H9 (cell line): ENCODE results near the gene ERI3. TPM values are rescaled to one million over a fixed set of nuclear protein-coding genes. Genes with fewer than 3 reads are reported as not detected.

ENCODE experiments used
- DNase-seq: peaks from one replicate; pipeline ENCODE4 v3.0.0-alpha.2; 2017
- H2AFZ ChIP-seq: one replicate; pipeline ENCODE4 v1.6.1; 2013; ENCODE audit warnings: mild to moderate bottlenecking, low read length, control low read depth, moderate library complexity
- H2AK5ac ChIP-seq: 2 replicates; pipeline ENCODE4 v1.6.1; 2013; ENCODE audit warnings: low read length, control low read depth, mixed read lengths; ENCODE audit not compliant: insufficient read length
- H2BK120ac ChIP-seq: one replicate; pipeline ENCODE4 v1.6.1; 2013; ENCODE audit warnings: low read depth, mild to moderate bottlenecking, low read length, control low read depth, inconsistent platforms; ENCODE audit not compliant: poor library complexity, severe bottlenecking
- H2BK12ac ChIP-seq: 2 replicates; pipeline ENCODE4 v1.6.1; 2013; ENCODE audit warnings: low read length, control low read depth, mixed read lengths, low read depth; ENCODE audit not compliant: insufficient read length
- H2BK15ac ChIP-seq: 2 replicates; pipeline ENCODE4 v1.6.1; 2013; ENCODE audit warnings: low read depth, low read length, control low read depth
- H2BK20ac ChIP-seq: one replicate; pipeline ENCODE4 v1.6.1; 2013; ENCODE audit warnings: low read depth, mild to moderate bottlenecking, low read length, control low read depth, inconsistent platforms; ENCODE audit not compliant: poor library complexity, severe bottlenecking
- H2BK5ac ChIP-seq: 2 replicates; pipeline ENCODE4 v1.6.1; 2013; ENCODE audit warnings: low read length, control low read depth, mixed read lengths; ENCODE audit not compliant: insufficient read length
- H3K14ac ChIP-seq: 2 replicates; pipeline ENCODE4 v1.6.1; 2013; ENCODE audit warnings: low read length, control low read depth; ENCODE audit not compliant: insufficient read depth
- H3K18ac ChIP-seq: 2 replicates; pipeline ENCODE4 v1.6.1; 2013; ENCODE audit warnings: low read depth, mild to moderate bottlenecking, mixed read lengths, low read length, control low read depth; ENCODE audit not compliant: insufficient read length
- H3K23ac ChIP-seq: 2 replicates; pipeline ENCODE4 v1.6.1; 2013; ENCODE audit warnings: low read length, control low read depth, mixed read lengths, low read depth; ENCODE audit not compliant: insufficient read length
- H3K23me2 ChIP-seq: 2 replicates; pipeline ENCODE4 v1.6.1; 2013; ENCODE audit warnings: low read depth, mild to moderate bottlenecking, mixed read lengths, low read length, control low read depth; ENCODE audit not compliant: insufficient read length, poor library complexity, severe bottlenecking
- H3K27ac ChIP-seq: 2 replicates; pipeline ENCODE4 v1.5.1; 2013; ENCODE audit warnings: low read length, control low read depth, mixed read lengths, low read depth; ENCODE audit not compliant: insufficient read length
- H3K27me3 ChIP-seq: 2 replicates; pipeline ENCODE4 v1.6.1; 2013; ENCODE audit warnings: low read length, control low read depth, inconsistent platforms; ENCODE audit not compliant: insufficient read depth
- H3K4ac ChIP-seq: 2 replicates; pipeline ENCODE4 v1.6.1; 2013; ENCODE audit warnings: low read depth, mild to moderate bottlenecking, control low read depth, inconsistent platforms, low read length, moderate library complexity
- H3K4me1 ChIP-seq: 2 replicates; pipeline ENCODE4 v1.6.1; 2013; ENCODE audit warnings: low read length, control low read depth, inconsistent platforms; ENCODE audit not compliant: insufficient read depth
- H3K4me2 ChIP-seq: 2 replicates; pipeline ENCODE4 v1.6.1; 2013; ENCODE audit warnings: low read length, control low read depth, mixed read lengths; ENCODE audit not compliant: insufficient read length, insufficient read depth
- H3K56ac ChIP-seq: 2 replicates; pipeline ENCODE4 v1.6.1; 2013; ENCODE audit warnings: low read depth, mild to moderate bottlenecking, mixed read lengths, low read length, control low read depth; ENCODE audit not compliant: insufficient read length
- H3K79me1 ChIP-seq: 2 replicates; pipeline ENCODE4 v1.6.1; 2013; ENCODE audit warnings: low read depth, mild to moderate bottlenecking, moderate library complexity, low read length, control low read depth, inconsistent platforms; ENCODE audit not compliant: insufficient read depth, poor library complexity, severe bottlenecking
- H3K79me2 ChIP-seq: 2 replicates; pipeline ENCODE4 v1.6.1; 2013; ENCODE audit warnings: low read length, control low read depth, inconsistent platforms; ENCODE audit not compliant: insufficient read depth
- H3K9ac ChIP-seq: 2 replicates; pipeline ENCODE4 v1.6.1; 2013; ENCODE audit warnings: low read length, control low read depth, mixed read lengths; ENCODE audit not compliant: insufficient read length; ENCODE audit errors: extremely low read depth
- H3K9me3 ChIP-seq: one replicate; pipeline ENCODE4 v1.6.1; 2013; ENCODE audit warnings: low read depth, low read length, inconsistent platforms; ENCODE audit not compliant: control insufficient read depth
- H3T11ph ChIP-seq: one replicate; pipeline ENCODE4 v1.6.1; 2013; ENCODE audit warnings: mild to moderate bottlenecking, low read length, control low read depth, inconsistent platforms
- H4K20me1 ChIP-seq: one replicate; pipeline ENCODE4 v1.6.1; 2013; ENCODE audit not compliant: control insufficient read depth, insufficient read length, insufficient read depth
- H4K5ac ChIP-seq: 2 replicates; pipeline ENCODE4 v1.6.1; 2013; ENCODE audit warnings: low read depth, mild to moderate bottlenecking, mixed read lengths, low read length, control low read depth; ENCODE audit not compliant: insufficient read length
- H4K8ac ChIP-seq: replicated peaks from 2 replicates; pipeline ENCODE4 v1.6.1; 2013; ENCODE audit warnings: low read length, control low read depth, mixed read lengths, low read depth; ENCODE audit not compliant: insufficient read length
- H4K91ac ChIP-seq: 2 replicates; pipeline ENCODE4 v1.6.1; 2013; ENCODE audit warnings: low read depth, mild to moderate bottlenecking, moderate library complexity, mixed read lengths, low read length, control low read depth; ENCODE audit not compliant: insufficient read length
- H3K27ac Mint-ChIP-seq, 3 experiments: 2 replicates in 2 of 3; 3 replicates in 1 of 3; pipeline ENCODE4 v1.8.0; 2020 to 2021; ENCODE audit warnings: mixed read lengths in 3 of 3, mild to moderate bottlenecking in 1 of 3, moderate library complexity in 1 of 3
- H3K27me3 Mint-ChIP-seq: 2 replicates; pipeline ENCODE4 v1.8.0; 2021; ENCODE audit warnings: low read depth, mild to moderate bottlenecking, moderate library complexity, mixed read lengths
- H3K36me3 Mint-ChIP-seq, 3 experiments: 2 replicates in 2 of 3; 3 replicates in 1 of 3; pipeline ENCODE4 v1.8.0; 2020 to 2021; ENCODE audit warnings: low read depth in 3 of 3, mixed read lengths in 3 of 3; ENCODE audit not compliant: insufficient read depth in 1 of 3
- H3K4me1 Mint-ChIP-seq, 2 experiments: 2 replicates each; pipeline ENCODE4 v1.8.0; 2020; ENCODE audit warnings: mixed read lengths in 2 of 2
- H3K4me3 Mint-ChIP-seq, 2 experiments: 2 replicates in 1 of 2; 3 replicates in 1 of 2; pipeline ENCODE4 v1.8.0; 2020 to 2021; ENCODE audit warnings: mild to moderate bottlenecking in 2 of 2, mixed read lengths in 2 of 2, moderate library complexity in 1 of 2
- H3K9me3 Mint-ChIP-seq, 2 experiments: 2 replicates in 1 of 2; 3 replicates in 1 of 2; pipeline ENCODE4 v1.8.0; 2020; ENCODE audit warnings: mild to moderate bottlenecking in 2 of 2, mixed read lengths in 2 of 2, moderate library complexity in 1 of 2
- WGBS: extraction: QIAGEN DNeasy Blood & Tissue Kit; methylation state at CpG from one replicate; pipeline ENCODE4 v1.1.7; 2013; ENCODE audit warnings: missing lambda C conversion rate, low lambda C conversion rate, mixed read lengths; ENCODE audit not compliant: insufficient read length; ENCODE audit errors: extremely low coverage; 5-methylcytosine and 5-hydroxymethylcytosine counted together
- total RNA-seq: library from RNA; stranded (reverse); gene quantifications from 2 replicates; pipeline ENCODE4 v1.2.1, GENCODE V29; 2021
- TF ChIP-seq, protein P1 (sequence below): fragments of 200-600 bp; sonication (generic); conservative IDR thresholded peaks from 3 replicates; pipeline ENCODE4 v1.8.0; 2021; ENCODE audit warnings: antibody characterized with exemption, mild to moderate bottlenecking

Gene ERI3
- total RNA-seq, 1 experiment from 2014 or later: 61.6 TPM

DNA sequence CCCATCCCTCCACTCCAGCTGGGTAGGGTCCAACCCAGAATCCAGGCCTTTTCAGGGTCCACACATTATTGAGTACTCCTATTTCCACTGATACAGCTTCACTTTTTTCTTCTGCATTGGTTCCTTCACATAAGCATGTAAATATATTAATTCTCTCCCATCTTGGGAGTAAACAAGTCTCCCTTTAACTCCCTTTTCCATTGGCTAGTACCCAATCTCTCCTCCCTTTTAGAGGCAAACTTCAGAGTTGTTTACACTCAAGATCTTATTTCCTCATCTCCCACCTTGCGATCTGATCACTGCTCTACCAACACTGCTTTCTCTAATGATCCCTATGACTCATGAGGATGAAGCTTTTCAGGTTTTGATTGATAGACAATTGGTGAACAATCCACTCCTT lies 121.5 kb downstream of the ERI3 start:
- H3K4me2 ChIP-seq: no peak overlapping the region
- Mint-ChIP-seq H3K27ac (no peak overlapping the region), H3K9me3 (peaks cover 0 to 12% of the 10 kb centered on the region in 2 experiments; a peak in 3 of 5 replicates), H3K36me3 (peaks cover 27 to 33% (median 30%) of the 10 kb centered on the region in 3 experiments), H3K4me1 (peaks cover 7 to 9% of the 10 kb centered on the region in 2 experiments), H3K4me3 (no peak overlapping the region), H3K27me3 (no peaks in the 10 kb centered on the region; the same call in 1 of the 2 replicates)
- H3K79me1 ChIP-seq: no peaks in the 10 kb centered on the region
- no peak overlapping the region for H3K56ac ChIP-seq
- H4K91ac ChIP-seq: no peak overlapping the region
- no peak overlapping the region for H2BK15ac ChIP-seq
- H4K20me1 ChIP-seq: no peaks in the 10 kb centered on the region
- H4K5ac ChIP-seq: no peak overlapping the region
- no peaks in the 10 kb centered on the region for H3K23me2 ChIP-seq
- no peak overlapping the region for H3K4ac ChIP-seq
- no CpG with 5 or more reads among the region's 1 CpG for WGBS
- TF ChIP-seq, protein P1, sequence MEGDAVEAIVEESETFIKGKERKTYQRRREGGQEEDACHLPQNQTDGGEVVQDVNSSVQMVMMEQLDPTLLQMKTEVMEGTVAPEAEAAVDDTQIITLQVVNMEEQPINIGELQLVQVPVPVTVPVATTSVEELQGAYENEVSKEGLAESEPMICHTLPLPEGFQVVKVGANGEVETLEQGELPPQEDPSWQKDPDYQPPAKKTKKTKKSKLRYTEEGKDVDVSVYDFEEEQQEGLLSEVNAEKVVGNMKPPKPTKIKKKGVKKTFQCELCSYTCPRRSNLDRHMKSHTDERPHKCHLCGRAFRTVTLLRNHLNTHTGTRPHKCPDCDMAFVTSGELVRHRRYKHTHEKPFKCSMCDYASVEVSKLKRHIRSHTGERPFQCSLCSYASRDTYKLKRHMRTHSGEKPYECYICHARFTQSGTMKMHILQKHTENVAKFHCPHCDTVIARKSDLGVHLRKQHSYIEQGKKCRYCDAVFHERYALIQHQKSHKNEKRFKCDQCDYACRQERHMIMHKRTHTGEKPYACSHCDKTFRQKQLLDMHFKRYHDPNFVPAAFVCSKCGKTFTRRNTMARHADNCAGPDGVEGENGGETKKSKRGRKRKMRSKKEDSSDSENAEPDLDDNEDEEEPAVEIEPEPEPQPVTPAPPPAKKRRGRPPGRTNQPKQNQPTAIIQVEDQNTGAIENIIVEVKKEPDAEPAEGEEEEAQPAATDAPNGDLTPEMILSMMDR: no peak
- H2AFZ ChIP-seq: no peak overlapping the region
- no peaks in the 10 kb centered on the region for H3K27me3 ChIP-seq
- H3K14ac ChIP-seq: no peak overlapping the region
- H2BK20ac ChIP-seq: no peak overlapping the region
- H2AK5ac ChIP-seq: no peak overlapping the region
- H4K8ac ChIP-seq: no peak overlapping the region
- H3K27ac ChIP-seq: no peak overlapping the region
- H3K4me1 ChIP-seq: no peaks in the 10 kb centered on the region; the same call in 1 of the 2 replicates
- DNase-seq: no peak
- H2BK5ac ChIP-seq: no peak overlapping the region
- H3K79me2 ChIP-seq: no peaks in the 10 kb centered on the region
- H3K18ac ChIP-seq: no peak overlapping the region
- H3K9me3 ChIP-seq: no peaks in the 10 kb centered on the region
- no peak overlapping the region for H2BK120ac ChIP-seq
- H3K23ac ChIP-seq: no peak overlapping the region
- no peak overlapping the region for H3K9ac ChIP-seq
- no peak overlapping the region for H2BK12ac ChIP-seq
- H3T11ph ChIP-seq: no peak overlapping the region
